ENCODE data around the gene SRGAP3. TPM values are rescaled to one million over a fixed set of nuclear protein-coding genes. Genes with fewer than 3 reads are reported as not detected.
"Not testable (repeated sequence)": the region's sequence is repeated elsewhere in the genome, so short reads cannot be mapped to it uniquely, and the experiment has no call there.

Gene SRGAP3
- total RNA-seq = 2.5 and 4.7 TPM in 2 replicates

DNA sequence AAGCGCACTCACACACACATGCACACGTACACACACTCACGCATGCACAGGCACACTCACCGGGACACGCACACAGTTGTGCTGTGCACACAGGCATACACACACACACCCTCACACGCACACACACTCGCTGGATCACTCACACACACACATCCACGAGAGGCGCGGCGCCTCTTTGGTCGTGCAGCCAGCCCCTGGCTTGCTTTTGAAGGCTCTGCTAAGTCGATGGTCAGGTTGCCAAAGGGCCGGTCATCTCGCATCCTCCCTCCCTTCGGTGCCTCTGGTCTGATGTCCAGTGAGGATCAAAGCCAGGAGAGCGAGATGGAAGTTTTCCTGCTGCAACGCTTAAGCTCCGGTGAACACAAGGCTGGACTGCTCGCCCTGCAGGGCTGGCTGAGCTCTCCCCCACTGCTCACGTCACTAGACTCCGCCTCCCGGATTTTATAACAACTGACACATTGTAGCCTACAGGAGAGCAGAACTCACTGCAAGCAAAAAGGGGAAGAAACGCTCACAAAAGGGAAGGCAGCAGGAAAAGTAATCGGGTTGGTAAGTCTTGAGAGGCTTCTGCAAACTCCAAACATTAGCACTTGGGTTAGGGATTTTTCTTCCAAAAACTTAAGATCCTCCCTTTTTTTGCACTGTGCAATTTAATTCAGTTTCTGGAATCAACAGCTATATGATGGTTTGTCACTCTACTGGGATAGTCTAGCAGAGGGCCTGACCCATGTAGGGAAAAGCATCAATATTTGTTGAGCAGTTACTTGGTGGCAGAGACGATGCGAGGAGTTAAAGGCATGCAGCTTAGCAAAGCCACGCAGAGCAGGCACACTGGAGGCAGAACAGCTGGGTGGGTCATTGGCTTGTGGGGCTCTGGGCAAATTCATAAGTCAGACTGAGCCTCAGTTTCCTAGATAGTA is at the start of gene SRGAP3:
Gene SRGAP3, minus strand, starts transcription at position 374 of the 920 bp plus-strand sequence. CDS start 695 bp downstream, outside the sequence.
- no peaks in the 10 kb centered on the region for H3K36me3 ChIP-seq (ENCODE audit: insufficient read depth, low read length)
- H3K27me3 ChIP-seq (ENCODE audit: insufficient read depth, low read length) = peaks cover 23% of the 10 kb centered on the region
- TF ChIP-seq, protein P1, sequence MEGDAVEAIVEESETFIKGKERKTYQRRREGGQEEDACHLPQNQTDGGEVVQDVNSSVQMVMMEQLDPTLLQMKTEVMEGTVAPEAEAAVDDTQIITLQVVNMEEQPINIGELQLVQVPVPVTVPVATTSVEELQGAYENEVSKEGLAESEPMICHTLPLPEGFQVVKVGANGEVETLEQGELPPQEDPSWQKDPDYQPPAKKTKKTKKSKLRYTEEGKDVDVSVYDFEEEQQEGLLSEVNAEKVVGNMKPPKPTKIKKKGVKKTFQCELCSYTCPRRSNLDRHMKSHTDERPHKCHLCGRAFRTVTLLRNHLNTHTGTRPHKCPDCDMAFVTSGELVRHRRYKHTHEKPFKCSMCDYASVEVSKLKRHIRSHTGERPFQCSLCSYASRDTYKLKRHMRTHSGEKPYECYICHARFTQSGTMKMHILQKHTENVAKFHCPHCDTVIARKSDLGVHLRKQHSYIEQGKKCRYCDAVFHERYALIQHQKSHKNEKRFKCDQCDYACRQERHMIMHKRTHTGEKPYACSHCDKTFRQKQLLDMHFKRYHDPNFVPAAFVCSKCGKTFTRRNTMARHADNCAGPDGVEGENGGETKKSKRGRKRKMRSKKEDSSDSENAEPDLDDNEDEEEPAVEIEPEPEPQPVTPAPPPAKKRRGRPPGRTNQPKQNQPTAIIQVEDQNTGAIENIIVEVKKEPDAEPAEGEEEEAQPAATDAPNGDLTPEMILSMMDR (IDR thresholded peaks at IDR 0.05; ENCODE audit: extremely low read depth, low read depth, low read length) = peak; percentile 18
- no peaks in the 10 kb centered on the region for H3K79me2 ChIP-seq (ENCODE audit: insufficient read depth, low read length)
- H4K20me1 ChIP-seq (ENCODE audit: insufficient read depth, low read length) = no peaks in the 10 kb centered on the region
- no peaks in the 10 kb centered on the region for H3K9me3 ChIP-seq (ENCODE audit: low read depth, low read length)
- H3K27ac ChIP-seq (ENCODE audit: low read depth, low read length) = no peak within 1 kb of the TSS
- DNase-seq (ENCODE audit: insufficient read length, low spot score, missing footprints) = peak; percentile 97
- H2AFZ ChIP-seq (ENCODE audit: low read length) = peak within 1 kb of the TSS; percentile 91
- peaks cover 21% of the 10 kb centered on the region for H3K4me1 ChIP-seq (ENCODE audit: insufficient read depth, low read length)
- peak within 1 kb of the TSS; percentile 71 for H3K4me3 ChIP-seq (ENCODE audit: insufficient read depth, low read length)
- H3K4me2 ChIP-seq (ENCODE audit: insufficient read depth, low read length) = peak within 1 kb of the TSS; percentile 93

DNA sequence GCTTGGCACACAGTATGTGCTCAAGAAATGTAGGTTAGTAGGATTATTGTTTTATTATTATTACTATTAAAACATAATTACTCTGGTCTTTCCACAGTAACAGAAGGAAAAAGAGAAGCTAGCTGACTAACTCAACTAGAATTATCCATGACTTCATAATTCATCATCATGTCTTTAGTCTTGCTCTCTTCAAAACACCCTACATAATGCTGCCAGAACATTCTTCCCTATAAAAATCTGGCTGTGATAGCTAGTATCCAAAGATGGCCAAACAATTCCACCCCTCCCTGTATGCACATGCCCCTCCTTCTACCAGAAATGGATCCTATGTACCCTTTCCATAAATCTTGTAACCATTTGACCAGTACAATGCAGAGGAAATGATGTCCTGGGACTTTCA is 48.8 kb upstream of the SRGAP3 start:
- TF ChIP-seq, protein P1 (IDR thresholded peaks at IDR 0.05; ENCODE audit: extremely low read depth, low read depth, low read length) = no peak
- H3K4me1 ChIP-seq (ENCODE audit: insufficient read depth, low read length) = peaks cover 6% of the 10 kb centered on the region
- H3K27ac ChIP-seq (ENCODE audit: low read depth, low read length) = no peak overlapping the region
- H2AFZ ChIP-seq (ENCODE audit: low read length) = no peak overlapping the region
- peak; percentile 48 for DNase-seq (ENCODE audit: insufficient read length, low spot score, missing footprints)
- no peak overlapping the region for H3K4me2 ChIP-seq (ENCODE audit: insufficient read depth, low read length)
- no peaks in the 10 kb centered on the region for H3K27me3 ChIP-seq (ENCODE audit: insufficient read depth, low read length)
- H3K79me2 ChIP-seq (ENCODE audit: insufficient read depth, low read length) = no peaks in the 10 kb centered on the region
- H4K20me1 ChIP-seq (ENCODE audit: insufficient read depth, low read length) = no peaks in the 10 kb centered on the region
- H3K36me3 ChIP-seq (ENCODE audit: insufficient read depth, low read length) = no peaks in the 10 kb centered on the region
- no peaks in the 10 kb centered on the region for H3K9me3 ChIP-seq (ENCODE audit: low read depth, low read length)
- no peak overlapping the region for H3K4me3 ChIP-seq (ENCODE audit: insufficient read depth, low read length)

DNA sequence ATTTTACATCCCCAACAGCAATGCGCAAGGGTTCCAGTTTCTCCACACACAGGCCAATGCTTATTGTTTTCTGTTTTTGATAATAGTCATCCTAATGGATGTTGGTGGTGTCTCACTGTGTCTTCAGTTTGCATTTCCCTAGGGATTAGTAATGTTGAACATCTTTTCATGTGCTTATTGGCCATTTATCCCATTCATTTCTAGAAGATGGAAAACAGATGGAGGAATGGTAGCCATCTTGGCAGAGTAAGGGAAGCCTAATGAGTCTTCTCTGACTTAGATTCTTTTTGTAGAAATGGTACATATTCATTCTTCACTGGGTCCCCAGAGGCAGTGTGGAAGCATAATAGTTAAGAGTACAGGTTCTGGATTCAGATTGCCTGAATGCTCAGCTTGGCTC is 46.8 kb upstream of the SRGAP3 start:
- Histone ChIP-seq H3K36me3 (ENCODE audit: insufficient read depth, low read length) (no peaks in the 10 kb centered on the region), H3K4me3 (ENCODE audit: insufficient read depth, low read length) (no peak overlapping the region), H2AFZ (ENCODE audit: low read length) (no peak overlapping the region), H3K9me3 (ENCODE audit: low read depth, low read length) (no peaks in the 10 kb centered on the region), H3K4me1 (ENCODE audit: insufficient read depth, low read length) (peaks cover 6% of the 10 kb centered on the region), H3K79me2 (ENCODE audit: insufficient read depth, low read length) (no peaks in the 10 kb centered on the region), H3K27me3 (ENCODE audit: insufficient read depth, low read length) (no peaks in the 10 kb centered on the region), H3K4me2 (ENCODE audit: insufficient read depth, low read length) (no peak overlapping the region), H4K20me1 (ENCODE audit: insufficient read depth, low read length) (no peaks in the 10 kb centered on the region), H3K27ac (ENCODE audit: low read depth, low read length) (no peak overlapping the region)
- TF ChIP-seq, protein P1 (IDR thresholded peaks at IDR 0.05; ENCODE audit: extremely low read depth, low read depth, low read length) = no peak
- DNase-seq (ENCODE audit: insufficient read length, low spot score, missing footprints) = no peak

DNA sequence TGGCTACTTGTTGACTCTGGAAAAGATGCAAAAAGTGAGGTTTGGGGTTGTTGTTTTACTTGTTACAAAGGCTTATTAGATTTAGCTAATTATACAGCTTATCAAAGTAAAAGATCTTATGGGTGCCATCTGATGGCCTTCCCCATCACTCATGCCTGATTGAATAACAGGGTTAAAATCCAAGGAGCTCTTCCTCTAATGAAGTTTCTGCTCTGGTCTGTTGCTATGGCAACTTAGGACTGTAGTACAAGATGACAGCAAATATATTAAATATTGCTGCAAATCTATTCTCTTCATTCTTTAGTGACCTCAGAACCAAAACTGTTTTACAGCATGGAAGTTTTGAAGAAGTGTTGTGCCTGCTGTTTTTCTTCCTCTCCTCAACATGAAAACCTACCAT is 45.6 kb upstream of the SRGAP3 start:
- H2AFZ ChIP-seq (ENCODE audit: low read length) = no peak overlapping the region
- H3K79me2 ChIP-seq (ENCODE audit: insufficient read depth, low read length) = no peaks in the 10 kb centered on the region
- TF ChIP-seq, protein P1 (IDR thresholded peaks at IDR 0.05; ENCODE audit: extremely low read depth, low read depth, low read length) = no peak
- no peak overlapping the region for H3K4me3 ChIP-seq (ENCODE audit: insufficient read depth, low read length)
- H3K9me3 ChIP-seq (ENCODE audit: low read depth, low read length) = no peaks in the 10 kb centered on the region
- H3K4me1 ChIP-seq (ENCODE audit: insufficient read depth, low read length) = peaks cover 6% of the 10 kb centered on the region
- H3K27ac ChIP-seq (ENCODE audit: low read depth, low read length) = no peak overlapping the region
- H4K20me1 ChIP-seq (ENCODE audit: insufficient read depth, low read length) = no peaks in the 10 kb centered on the region
- no peaks in the 10 kb centered on the region for H3K27me3 ChIP-seq (ENCODE audit: insufficient read depth, low read length)
- no peak overlapping the region for H3K4me2 ChIP-seq (ENCODE audit: insufficient read depth, low read length)
- no peak for DNase-seq (ENCODE audit: insufficient read length, low spot score, missing footprints)
- H3K36me3 ChIP-seq (ENCODE audit: insufficient read depth, low read length) = no peaks in the 10 kb centered on the region

DNA sequence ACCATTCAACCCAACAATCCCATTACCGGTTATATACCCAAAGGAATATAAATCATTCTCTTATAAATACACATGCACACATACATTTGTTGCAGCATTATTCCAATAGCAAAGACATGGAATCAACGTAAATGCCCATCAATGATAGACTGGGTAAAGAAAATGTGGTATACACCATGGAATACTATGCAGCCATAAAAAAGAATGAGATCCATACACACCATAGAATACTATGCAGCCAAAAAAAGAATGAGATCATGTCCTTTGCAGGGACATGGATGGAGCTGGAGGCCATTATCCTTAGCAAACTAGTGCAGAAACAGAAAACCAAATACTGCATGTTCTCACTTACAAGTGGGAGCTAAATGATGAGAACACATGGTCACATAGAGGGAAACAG is 44.5 kb upstream of the SRGAP3 start:
- not testable (repeated sequence) for H3K4me2 ChIP-seq (ENCODE audit: insufficient read depth, low read length); H4K20me1 ChIP-seq (ENCODE audit: insufficient read depth, low read length); H3K27me3 ChIP-seq (ENCODE audit: insufficient read depth, low read length); H3K9me3 ChIP-seq (ENCODE audit: low read depth, low read length); DNase-seq (ENCODE audit: insufficient read length, low spot score, missing footprints); H2AFZ ChIP-seq (ENCODE audit: low read length); H3K4me3 ChIP-seq (ENCODE audit: insufficient read depth, low read length); H3K36me3 ChIP-seq (ENCODE audit: insufficient read depth, low read length); H3K4me1 ChIP-seq (ENCODE audit: insufficient read depth, low read length); H3K27ac ChIP-seq (ENCODE audit: low read depth, low read length); H3K79me2 ChIP-seq (ENCODE audit: insufficient read depth, low read length)
